Measurements from ENCODE around the gene TCEA2.
A peak's percentile ranks its signal among the peaks of the same experiment; 100 is the strongest.

TCEA2 gene

GRCh38 chr20:64049060-64049877 lies 13.7 kb upstream of the TCEA2 start, which contains the start of gene SOX18:
SOX18 (minus strand) TSS chr20:64049639; CDS start chr20:64049516, 123 bp downstream.
- DNase-seq (ENCODE audit: low spot score), result peak; percentile 65

- DNase-seq (ENCODE audit: low spot score), result no peak
These were observed 13.1 kb upstream of the TCEA2 start for GRCh38 chr20:64049878-64050260.

DNA sequence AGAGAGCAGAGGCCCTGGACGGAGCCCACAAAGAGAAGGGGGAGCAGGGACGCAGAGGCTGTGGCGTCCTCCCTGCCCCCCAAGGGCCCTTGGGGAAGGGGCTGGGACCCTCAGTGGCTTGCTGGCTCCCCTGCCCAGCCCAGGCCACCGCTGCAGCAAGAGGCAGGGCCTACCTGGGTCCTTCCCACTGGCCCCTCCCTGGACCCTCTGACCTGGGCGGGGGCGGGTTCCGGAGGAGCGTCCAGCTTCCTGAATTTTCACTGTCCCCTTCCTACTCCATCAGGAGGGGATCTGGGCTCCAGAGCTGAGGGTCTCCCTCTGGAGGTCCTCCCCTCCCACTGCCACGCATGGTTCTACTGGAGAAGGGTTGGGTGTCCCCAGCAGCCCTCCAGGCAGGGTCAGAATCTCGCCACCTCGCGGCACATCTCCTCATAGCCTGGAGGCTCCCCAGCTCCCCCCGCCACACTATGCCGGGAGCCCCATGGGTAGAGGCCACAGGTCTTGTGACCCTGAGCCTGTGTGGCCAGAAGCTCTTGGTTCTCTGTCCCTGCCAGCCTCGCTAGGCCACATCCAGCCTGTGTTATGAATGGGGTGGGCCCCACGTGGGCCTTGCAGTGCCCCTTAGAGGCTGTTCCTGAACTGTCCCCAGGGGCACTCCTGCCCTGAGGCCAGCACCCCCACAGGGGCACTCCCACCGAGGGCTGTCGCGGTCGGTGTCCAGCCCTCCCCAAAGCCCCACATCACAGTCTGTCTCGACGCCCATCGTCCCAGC lies 12.6 kb upstream of the TCEA2 start:
- DNase-seq (ENCODE audit: low spot score), result no peak

DNA sequence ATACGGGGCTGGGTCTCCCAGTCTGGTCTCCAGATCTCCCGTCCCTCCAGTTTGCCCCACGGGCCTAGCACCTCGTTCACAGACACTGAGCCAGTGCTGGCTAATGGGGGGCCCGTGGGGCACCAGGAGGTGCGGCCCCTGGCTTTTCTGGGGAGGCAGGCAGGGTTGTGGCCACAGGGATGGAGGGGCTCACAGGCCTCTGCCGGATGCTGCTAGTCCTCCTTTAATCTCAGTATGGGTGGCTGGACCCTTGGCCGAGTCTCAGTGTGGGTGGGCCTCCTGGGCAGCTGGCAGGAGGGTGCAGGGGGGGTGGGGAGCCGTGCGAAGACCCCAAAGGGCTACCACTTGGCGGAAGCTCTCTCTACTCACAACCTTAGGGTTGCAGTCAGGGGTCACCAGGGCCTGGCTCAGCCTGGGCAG lies 12.0 kb upstream of the TCEA2 start:
- DNase-seq (ENCODE audit: low spot score), result no peak

GRCh38 chr20:64051561-64052325 lies 11.3 kb upstream of the TCEA2 start:
- DNase-seq (ENCODE audit: low spot score), result no peak

DNA sequence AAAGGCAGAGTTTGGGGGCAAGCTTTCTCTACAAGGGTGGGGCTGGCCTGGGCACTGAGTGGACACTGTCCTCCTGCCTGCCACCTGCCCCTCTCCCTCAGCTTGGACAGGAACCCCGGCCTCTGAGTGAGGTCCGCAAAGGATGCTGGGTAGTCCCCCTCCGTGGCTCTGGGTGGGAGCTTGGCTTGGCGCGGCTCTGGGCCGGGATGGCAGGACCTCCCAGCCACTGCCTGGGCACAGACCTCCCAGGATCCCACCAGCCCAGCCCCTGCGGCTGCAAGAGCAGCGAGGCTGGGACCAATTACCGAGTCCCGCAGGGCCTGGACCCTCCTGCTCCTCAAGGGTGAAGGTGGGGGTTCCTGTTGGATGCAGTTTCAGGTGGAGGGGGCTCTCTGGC lies 10.7 kb upstream of the TCEA2 start:
- DNase-seq (ENCODE audit: low spot score), result no peak

DNA sequence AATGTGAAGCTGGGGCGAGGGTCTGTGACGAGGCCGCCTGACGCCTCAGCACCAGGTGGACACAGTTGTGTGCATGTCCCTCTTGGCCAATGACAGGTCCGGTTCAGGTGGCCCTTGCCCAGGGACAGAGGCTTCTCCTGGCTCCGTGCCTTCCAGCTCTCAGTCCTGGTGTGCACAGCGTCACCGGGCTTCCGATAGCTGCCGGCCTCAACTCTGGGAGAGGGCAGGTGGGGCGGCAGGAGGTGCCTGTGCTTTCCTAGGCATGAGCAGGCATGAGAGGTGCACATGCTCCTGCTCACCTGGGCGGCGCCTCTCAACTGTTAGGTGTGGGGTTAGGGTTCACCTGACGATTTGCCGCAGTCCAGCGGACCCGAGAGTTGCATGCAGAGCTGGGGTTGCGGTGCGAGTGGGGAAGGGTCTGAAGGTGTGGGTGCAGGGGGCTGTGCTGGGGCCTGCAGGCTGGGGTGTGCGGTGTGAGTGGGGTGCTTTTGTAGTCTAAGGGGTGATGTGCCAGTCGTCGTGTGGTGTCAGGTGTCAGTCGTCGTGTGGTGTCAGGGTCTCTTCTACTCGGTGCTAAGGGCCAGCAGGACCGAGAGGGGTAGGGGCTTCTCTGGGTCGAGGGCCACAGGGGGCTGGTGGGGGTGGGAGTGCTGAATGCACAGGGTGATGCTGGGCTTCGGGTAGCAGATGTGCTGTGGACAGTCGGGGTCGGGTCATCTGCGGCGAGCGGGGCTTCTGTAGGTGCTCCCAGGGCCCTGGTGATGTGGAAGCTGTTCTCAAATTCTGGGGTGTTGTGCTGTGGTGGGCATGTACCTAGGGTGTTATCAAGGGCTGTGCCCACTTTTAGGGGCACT lies 9.8 kb upstream of the TCEA2 start:
- no peak for DNase-seq (ENCODE audit: low spot score)

- DNase-seq (ENCODE audit: low spot score), result peak; percentile 66
These were observed 8.9 kb upstream of the TCEA2 start for GRCh38 chr20:64053841-64054661.

DNA sequence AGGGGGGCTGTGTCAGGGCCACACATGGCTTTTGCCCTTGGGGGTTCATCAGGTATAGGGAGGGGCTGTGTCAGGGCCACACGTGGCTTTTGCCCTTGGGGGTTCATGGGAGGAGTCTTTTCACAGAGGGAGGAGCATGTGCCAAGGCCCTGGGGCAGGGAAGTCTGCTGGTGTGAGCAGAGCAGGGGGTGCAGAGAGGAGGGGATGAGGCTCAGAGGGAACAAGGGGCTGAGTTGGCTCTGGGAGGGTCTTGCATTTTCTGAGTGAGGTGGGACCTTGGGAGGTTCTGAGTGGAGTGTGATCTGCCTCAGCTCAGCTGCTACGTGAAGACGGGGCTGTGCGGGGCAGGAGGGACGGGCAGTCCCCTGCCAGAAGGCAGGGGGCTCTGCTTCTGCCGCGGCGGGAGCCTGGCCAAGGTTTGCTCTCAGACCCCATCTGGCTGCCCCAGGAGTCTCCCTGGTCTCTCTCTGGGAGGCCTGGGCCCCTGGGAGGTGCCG lies 7.6 kb upstream of the TCEA2 start:
- no peak for DNase-seq (ENCODE audit: low spot score)

GRCh38 chr20:64055893-64056638 lies 6.9 kb upstream of the TCEA2 start:
- no peak for DNase-seq (ENCODE audit: low spot score)

- DNase-seq (ENCODE audit: low spot score), result no peak
These were observed 6.4 kb upstream of the TCEA2 start for GRCh38 chr20:64056639-64056888.

DNA sequence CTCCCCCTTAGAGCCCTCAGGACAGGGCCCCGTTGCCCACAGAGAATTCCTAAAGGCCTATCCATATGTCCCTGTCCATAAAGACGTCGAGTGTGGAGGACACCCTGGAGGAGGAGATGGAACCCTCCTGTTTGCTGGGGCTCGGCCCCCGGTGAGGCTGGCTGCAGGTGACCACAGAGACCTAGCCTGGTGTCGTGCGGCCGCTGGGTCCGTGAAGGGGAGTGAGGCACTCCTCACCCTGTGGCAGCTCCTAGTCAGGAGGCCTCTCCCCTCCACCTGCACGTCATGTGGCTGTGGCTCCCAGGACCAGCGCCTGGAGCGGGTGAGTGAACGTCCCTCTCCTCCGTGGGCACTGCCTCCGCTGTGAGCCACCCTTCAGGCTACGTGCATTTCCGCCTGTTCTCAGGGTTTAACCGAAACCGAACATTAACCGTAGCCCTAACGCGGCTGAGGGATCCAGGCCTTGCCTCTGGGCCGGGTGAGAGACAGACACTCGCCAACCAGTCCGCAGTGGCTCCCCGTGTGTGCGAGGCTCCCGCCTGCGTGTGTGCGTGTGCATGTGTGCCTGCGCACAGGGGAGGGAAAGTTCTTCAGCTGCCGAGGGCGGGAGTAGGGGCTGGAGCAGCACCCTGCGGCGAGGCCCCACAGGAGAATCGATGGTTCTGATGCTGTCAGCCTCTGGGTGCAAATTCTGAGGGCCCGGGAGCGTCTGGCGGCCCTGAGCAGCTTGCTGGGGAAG lies 5.9 kb upstream of the TCEA2 start:
- DNase-seq (ENCODE audit: low spot score), result no peak

DNA sequence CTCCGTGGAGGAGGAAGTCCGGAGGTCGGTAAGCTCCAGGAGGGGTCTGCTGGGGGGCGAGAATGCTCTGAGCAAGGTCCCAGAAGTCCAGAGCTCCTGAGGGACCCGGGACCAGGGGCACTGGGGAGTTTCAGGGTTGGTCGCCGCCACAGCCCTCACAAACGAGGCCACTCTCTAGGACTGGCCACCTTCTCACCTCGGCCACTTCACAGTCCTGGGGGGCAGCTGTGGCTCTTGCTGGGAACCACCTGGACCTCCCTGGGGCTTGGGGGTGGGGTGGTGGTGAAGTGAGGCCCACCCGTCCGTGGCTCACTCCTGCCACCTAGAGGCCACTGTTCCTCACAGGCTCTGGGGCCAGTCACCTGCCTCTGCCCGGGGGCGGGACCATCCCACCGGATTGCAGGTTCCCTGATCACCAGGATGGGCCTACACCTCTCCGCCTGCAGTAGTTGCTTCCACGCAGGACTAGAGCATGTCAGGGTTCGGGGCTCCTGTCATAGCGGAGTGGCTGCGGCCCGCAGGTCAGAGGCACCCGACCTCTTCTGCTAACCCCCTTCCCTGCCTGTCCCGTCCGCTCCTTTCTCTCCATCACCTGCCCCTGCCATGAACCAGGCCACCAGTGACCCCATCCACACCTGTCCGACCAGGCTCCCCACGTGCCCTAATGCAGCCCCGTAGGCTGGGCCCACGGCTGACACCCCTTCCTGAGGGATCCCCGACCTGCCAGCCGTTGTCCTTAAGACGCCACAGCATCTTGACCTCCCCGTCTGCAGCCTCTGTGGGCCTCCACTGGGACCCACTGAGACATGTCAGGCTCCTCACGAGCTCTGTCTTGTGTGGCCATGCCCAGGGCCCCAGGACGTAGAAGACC lies 5.1 kb upstream of the TCEA2 start:
- peak; percentile 99 for DNase-seq (ENCODE audit: low spot score)

- no peak for DNase-seq (ENCODE audit: low spot score)
These were observed 4.5 kb upstream of the TCEA2 start for GRCh38 chr20:64058536-64058935.

DNA sequence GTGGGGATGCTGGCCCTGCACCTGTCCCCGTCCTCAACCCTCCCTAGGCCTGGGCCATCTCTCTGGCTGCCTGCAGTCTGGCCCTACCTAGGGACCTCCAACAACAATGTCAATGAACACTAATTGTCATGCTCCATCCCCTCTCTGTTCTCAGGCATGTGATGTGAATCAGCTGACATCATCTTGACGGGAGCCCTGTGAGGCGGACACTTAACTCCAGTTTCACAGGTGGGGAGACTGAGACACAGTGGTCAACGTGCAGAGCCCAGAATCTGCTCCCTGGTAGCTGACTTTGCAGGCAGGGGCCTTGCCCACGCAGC lies 762 bp upstream of the TCEA2 start:
- DNase-seq (ENCODE audit: low spot score), result no peak

- DNase-seq (ENCODE audit: low spot score), result peak; percentile 73
These were observed 569 bp downstream of the TCEA2 start for GRCh38 chr20:64063389-64064144.

GRCh38 chr20:64064145-64064698 lies 1.2 kb downstream of the TCEA2 start:
- DNase-seq (ENCODE audit: low spot score), result no peak

Measured in HuH-7.5 (cell line).